ENCODE results near the gene ROBO4.

DNA sequence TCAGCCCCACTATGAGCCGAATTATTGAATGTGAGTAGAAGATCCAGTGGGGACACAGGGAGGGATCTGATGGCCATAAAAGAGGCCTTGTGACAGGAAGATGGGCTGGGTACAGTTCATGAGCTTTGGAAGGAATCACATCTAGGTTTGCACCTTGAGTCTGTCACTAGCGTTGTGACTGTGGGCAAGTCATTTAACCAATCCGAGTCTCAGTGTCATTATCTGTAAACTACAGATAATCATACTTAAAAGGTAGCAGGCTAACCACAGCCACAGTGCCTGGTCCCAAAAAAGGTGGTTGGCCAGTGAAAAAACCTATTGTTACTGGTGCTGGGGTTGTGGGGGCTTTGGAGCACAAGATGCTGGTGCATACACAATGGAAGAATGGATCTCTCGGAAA, 25.2 kb upstream of the ROBO4 start:
- TF ChIP-seq, protein P1, sequence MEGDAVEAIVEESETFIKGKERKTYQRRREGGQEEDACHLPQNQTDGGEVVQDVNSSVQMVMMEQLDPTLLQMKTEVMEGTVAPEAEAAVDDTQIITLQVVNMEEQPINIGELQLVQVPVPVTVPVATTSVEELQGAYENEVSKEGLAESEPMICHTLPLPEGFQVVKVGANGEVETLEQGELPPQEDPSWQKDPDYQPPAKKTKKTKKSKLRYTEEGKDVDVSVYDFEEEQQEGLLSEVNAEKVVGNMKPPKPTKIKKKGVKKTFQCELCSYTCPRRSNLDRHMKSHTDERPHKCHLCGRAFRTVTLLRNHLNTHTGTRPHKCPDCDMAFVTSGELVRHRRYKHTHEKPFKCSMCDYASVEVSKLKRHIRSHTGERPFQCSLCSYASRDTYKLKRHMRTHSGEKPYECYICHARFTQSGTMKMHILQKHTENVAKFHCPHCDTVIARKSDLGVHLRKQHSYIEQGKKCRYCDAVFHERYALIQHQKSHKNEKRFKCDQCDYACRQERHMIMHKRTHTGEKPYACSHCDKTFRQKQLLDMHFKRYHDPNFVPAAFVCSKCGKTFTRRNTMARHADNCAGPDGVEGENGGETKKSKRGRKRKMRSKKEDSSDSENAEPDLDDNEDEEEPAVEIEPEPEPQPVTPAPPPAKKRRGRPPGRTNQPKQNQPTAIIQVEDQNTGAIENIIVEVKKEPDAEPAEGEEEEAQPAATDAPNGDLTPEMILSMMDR (IDR thresholded peaks at IDR 0.05): no peak
- TF ChIP-seq POLR2A (IDR thresholded peaks at IDR 0.05): no peak

Data from stomach (tissue), 4 donors.